NCI-H526 (cell line): ENCODE measurements around the gene CRTC1.

Experiments
- DNase-seq, 2 experiments: peaks; one replicate each; lab custom pipeline; 2025; lab: John Stamatoyannopoulos, UW

CRTC1 gene

DNA sequence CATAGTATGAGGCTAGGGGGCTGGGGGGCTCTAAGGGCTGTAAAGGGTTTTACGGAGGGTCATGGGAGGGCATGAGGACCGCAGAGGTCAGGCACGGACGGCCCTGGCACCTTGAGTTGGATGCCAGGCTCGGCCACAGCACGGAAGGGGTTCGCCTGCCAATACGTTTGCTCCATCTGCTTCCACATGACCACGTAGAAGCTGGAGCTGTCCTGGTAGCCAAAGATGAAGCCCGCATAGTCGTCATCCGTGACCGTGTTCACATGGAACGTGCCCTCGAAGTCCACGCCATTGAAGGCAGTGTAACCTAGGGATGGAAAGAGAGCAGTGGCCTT is 101.3 kb downstream of the CRTC1 start:
- DNase-seq = no peak

GRCh38 chr19:18785179-18786124 is 102.0 kb downstream of the CRTC1 start:
- peak; percentile 54 to 91 for DNase-seq

GRCh38 chr19:18788529-18789421 is 105.3 kb downstream of the CRTC1 start:
- no peak for DNase-seq

DNA sequence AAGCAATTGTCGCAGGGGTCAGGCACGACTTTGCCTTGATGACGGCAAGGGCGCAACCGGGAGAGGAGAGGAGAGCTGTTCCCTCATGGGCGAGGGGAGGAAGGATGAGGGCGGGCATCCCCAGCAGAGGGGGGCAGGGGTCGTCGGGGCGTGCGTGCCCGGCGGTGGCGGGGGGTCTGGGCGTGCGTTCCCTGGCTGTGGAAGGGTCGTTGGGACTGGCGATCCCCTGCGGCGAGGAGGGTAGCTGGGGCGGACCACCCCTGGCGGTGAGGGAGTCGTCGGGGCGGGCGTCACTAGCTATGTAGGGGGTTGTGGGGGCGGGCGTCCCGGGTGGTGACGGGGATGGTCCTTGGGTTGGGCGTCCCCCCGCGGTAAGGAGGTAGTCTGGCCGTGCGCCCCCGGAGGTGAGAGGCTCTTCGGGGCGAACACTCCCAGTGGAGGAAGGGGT is 106.0 kb downstream of the CRTC1 start:
- DNase-seq = no peak

DNA sequence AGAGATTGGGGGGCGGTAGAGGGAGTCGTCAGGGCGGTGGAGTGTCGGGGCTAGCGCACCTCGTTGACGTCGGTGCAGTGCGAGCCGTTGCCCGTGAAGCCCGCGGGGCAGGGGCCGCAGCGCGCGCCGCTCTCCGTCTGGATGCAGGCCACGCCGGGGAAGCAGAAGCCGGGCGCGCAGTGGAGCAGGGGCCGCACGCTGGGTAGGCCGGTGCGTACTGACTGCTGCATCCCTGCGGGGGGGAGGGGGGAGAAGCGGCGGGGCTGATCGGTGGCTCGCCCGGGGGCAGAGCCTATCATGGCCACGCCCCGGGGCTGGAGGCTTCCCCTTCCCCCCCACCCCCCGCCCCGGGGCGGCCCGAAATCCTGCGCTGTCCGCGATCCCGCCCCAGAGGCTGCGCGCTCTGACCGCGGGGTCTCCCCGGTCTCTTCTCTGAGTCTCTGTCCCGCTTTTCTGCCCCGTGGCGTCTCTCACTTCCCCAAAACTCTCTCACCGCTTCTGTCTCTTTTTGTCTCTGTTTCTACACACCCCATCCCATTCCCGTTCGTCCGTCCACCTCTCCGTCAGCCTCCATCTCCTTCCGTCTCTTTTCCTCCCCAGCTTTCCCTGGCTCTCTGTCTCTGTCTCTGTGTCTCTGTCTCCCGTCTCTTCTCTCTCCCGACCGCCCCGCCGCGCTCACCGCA is 106.5 kb downstream of the CRTC1 start:
- peak in 1 of 2 experiments; percentile 40 for DNase-seq

GRCh38 chr19:18790566-18791314 is 107.3 kb downstream of the CRTC1 start, which contains the start of gene COMP:
TSS of gene COMP (minus strand) at chr19:18791305. CDS start at chr19:18791269, 36 bp downstream.
- no peak for DNase-seq

GRCh38 chr19:18791315-18791678 is 107.8 kb downstream of the CRTC1 start:
- DNase-seq = no peak

DNA sequence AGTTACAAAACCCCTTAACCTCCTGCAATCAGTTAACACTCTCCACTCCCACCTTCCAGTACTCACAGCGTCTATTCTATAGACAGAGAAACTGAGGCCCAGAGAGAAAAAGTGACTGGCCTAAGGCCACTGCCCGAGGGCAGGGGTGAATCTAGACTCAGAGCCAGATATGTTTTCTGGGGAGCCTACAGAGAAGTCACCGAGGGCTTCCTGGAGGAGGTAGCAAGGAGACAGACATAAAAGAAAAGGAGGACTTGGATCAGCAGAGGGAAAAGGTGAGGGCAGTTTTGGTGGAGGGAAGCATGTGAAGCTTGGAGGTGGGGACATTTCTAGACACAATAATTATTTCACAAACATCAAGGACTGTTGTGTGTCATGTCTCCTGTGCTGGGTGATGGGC is 109.2 kb downstream of the CRTC1 start:
- DNase-seq = no peak

GRCh38 chr19:18793144-18794028 is 109.9 kb downstream of the CRTC1 start:
- no peak for DNase-seq

DNA sequence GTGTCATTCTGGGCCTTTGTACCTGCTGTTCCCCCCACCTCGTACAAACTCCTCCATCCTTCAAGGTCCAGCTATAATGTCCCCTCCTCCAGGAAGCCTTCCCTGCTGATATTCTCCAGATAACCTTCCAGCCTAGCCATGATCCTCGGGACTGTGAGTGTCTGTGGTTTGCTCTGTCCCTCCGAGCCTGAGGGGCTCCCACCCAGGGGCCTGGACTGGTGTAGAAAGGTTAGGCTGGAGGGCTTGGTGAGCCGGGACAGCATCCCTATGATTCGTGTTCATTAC is 110.5 kb downstream of the CRTC1 start:
- no peak for DNase-seq

DNA sequence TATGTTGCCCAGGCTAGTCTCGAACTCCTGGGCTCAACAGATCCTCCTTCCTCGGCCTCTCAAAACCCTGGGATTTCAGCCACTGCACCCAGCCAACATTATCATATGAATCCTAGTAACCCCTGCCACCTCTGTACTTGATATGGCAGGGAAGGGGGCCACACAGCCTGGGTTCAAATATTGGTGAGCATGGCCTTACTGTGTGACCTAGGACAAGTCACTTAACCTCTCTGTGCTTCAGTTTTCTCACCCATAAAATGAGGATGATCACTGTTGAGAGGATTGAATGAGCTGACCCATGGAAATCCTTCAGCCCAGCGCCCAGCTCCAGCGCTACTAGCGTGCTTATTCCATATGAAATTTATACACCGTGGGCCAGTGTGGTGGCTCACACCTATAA is 111.2 kb downstream of the CRTC1 start:
- no peak for DNase-seq

- DNase-seq = no peak
Observed at GRCh38 chr19:18795540-18795939, 112.1 kb downstream of the CRTC1 start.

DNA sequence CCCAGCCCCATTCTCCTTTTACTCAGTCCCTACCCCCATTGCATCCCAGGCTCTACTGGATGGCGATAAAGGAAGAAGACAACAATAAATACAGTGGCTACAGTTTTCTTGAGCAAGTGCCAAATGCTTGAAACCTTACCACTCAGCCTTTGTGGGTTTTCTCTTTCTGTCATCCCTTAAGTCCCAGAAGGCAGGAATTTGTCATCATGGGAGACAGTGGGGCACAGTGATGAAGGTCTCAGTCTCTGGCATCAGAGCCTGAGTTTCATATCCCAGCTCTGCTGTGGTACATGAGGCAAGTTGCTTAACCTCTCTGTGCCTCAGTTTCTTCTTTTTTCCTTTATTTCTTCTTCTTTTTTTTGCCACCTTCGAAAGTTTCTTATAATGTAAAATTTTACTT is 112.8 kb downstream of the CRTC1 start:
- no peak for DNase-seq

DNA sequence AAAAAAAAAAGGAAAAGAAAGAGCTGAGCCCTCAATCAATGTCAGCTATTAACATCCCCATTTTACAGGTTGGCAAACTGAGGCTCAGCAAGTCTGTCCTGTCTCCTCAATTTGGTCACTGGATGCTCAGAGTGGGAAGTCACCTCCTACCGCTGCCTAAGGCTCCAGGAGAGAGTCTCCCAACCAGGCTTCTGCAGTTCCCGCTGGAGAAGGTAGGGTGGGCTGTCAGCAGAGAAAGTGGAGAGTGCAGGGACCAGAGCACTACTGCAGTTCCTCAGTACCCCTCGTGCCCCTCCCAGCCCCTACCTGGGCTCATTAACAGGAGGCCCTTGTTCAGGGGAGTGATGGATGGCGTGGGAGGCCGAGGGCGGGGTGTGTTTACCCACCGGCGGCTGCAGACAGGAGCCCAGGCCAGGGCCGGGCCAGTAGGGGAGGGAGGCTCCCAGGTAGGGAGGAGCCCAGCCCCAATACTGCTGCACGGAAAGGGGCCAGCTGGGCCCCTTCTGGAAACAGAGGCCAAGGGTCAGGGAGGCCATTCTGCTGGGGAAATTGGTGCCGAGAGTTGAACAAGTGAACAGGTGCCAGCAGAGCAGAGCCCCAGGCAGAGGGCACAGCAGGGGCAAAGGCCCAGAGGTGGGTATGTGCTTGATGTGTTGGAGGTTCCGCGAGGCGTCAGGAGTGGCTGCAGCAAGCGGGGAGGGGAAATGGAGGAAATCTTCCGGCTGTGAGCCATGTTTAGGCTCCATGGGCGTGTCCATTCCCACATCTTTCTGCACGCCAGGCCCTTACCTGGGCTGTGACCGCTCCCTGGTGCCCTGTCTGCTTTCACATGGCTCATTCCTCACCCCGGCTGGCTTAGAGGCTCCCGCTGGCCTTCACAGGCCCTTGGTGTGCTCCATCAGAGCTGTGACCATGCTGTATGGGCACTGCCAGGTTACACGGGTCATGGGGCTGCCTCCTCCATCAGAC is 115.2 kb downstream of the CRTC1 start:
- peak in 1 of 2 experiments; percentile 48 for DNase-seq

DNA sequence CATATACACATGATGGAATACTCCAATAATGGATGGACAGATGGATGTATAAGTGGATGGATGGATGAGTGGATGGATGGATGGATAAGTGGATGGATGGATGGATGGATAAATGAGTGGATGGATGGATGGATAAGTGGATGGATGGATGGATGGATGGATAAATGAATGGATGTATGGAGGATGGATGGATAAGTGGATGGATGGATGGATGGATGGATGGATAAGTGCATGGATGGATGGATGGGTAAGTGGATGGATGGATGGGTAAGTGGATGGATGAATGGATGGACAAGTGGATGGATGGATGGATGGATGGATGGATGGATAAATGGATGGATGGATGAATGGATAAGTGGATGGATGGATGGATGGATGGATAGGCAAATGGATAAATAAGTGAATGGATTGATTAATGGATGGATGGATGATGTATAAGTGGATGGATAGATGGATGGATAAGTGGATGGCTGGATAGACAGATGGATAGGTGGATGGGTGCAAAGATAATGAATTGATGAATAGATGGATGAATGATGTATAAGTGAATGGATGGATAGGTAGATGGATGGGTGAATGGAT is 116.0 kb downstream of the CRTC1 start:
- no peak for DNase-seq

DNA sequence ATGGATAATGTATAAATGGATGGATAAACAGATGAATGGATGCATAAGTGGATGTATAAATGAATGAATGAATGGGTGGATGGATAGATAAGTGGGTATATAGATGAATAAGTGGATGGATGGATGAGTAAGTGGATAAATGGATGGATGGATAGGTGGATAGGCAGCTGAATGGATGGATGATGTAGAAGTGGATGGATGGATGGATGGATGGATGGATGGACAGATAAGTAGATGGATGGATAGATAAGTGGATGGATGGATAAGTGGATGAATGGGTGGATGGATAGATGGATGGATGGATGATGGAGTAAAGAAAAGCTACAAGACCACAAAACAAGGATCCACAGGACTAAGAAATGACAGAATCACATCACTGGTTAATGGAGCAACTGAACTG is 116.6 kb downstream of the CRTC1 start:
- DNase-seq = no peak

DNA sequence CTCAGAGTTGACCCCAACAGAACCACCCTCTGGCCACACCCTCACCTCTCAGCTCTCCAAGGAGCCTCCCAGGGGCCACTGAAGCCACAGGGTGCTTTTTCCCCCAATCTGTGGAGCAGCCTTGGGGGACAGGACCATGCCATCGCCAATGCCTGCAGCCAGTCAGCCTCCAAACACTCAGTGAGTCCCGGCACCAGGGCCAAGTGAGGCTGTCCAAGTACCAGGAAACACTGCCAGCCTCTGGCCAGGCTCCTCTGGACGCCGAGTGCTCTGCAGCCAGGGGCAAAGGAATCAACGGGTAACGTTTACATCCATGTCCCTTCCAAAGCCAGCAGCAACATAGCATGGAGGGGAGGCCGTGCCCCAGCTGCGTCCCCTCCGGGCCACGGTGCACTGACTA is 117.2 kb downstream of the CRTC1 start:
- no peak for DNase-seq

GRCh38 chr19:18802354-18802753 is 118.9 kb downstream of the CRTC1 start:
- DNase-seq = no peak

DNA sequence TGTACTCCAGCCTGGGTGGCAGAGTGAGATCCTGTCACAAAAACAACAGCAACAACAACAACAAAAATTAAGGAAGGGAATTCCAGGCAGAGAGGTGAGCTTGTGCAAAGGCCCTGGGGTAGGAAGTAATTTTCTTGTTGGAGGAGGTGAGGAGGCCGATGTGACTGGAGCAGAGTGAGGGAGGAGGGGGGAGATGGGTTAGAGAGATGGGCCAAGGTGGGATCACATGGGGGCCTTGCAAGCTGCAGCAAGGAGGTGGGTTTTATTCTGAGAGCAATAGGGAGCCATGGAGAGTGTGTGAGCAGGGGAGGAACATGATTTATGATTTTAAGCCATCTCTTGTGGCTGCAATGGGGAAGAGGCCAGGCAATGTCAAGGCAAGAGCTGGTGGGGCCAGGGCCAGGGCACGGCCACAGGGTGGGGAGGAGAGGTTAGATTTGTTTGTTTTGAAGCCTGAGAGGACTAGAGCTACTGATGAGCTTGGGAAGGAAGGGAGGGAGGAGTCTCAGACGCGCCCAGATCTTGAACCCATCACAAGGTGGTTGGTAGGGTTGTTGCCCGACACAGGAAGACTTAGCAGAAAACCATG is 120.2 kb downstream of the CRTC1 start:
- DNase-seq = no peak
